Esophagus squamous epithelium (tissue), 5 donors: Measurements from ENCODE around the gene RXRG. TPM values are rescaled to one million over a fixed set of nuclear protein-coding genes. Genes with fewer than 3 reads are reported as not detected.

ENCODE experiments used
- DNase-seq: peaks from one replicate; lab custom pipeline; 2025; lab: John Stamatoyannopoulos, UW
- H3K27ac ChIP-seq, 4 donors: fragments of 200-600 bp; sonication (generic); one replicate each; pipeline ENCODE4 v1.5.1; 2016 to 2019; ENCODE audit warnings: mild to moderate bottlenecking in 1 of 4
- H3K27me3 ChIP-seq, 4 donors: fragments of 200-600 bp; sonication (generic); 1 replicate in 3 of 4; 2 replicates in 1 of 4; pipeline versions ENCODE4 v1.5.1 to v1.6.0; 2017 to 2021; ENCODE audit warnings: antibody characterized with exemption in 1 of 4
- H3K36me3 ChIP-seq, 3 donors: fragments of 200-600 bp; sonication (generic); one replicate each; pipeline ENCODE4 v1.5.1; 2016 to 2019
- H3K4me1 ChIP-seq, 3 donors: fragments of 200-600 bp; sonication (generic); one replicate each; pipeline ENCODE4 v1.5.1; 2017 to 2019
- H3K4me3 ChIP-seq, 4 donors: fragments of 200-600 bp; sonication (generic); 1 replicate in 3 of 4; 2 replicates in 1 of 4; pipeline ENCODE4 v1.5.1; 2016 to 2019; ENCODE audit warnings: mild to moderate bottlenecking in 2 of 4, moderate library complexity in 1 of 4
- H3K9me3 ChIP-seq, 3 donors: fragments of 200-600 bp; sonication (generic); one replicate each; pipeline ENCODE4 v1.5.1; 2016 to 2019
- CTCF ChIP-seq, 6 experiments: fragments of 450-650 bp in 4 of 6; fragments of 200-600 bp in 2 of 6; sonication (generic) in 2 of 6; IDR thresholded peaks; one replicate each; pipeline ENCODE4 v1.5.1; 2016 to 2019; ENCODE audit warnings: antibody characterized with exemption in 6 of 6, mild to moderate bottlenecking in 4 of 6, moderate library complexity in 4 of 6
- POLR2A ChIP-seq, 4 donors: fragments of 450-650 bp; IDR thresholded peaks; one replicate each; pipeline ENCODE4 v1.6.1; 2017; ENCODE audit warnings: antibody characterized with exemption in 4 of 4, mild to moderate bottlenecking in 4 of 4, moderate library complexity in 3 of 4
- WGBS, 2 donors: methylation state at CpG; one replicate each; pipeline ENCODE4 v1.1.5; 2018; 5-methylcytosine and 5-hydroxymethylcytosine counted together
- intact Hi-C: fragments of 100-400 bp; cut with DNase I; formaldehyde crosslinking; loops from one replicate; pipeline ENCODE4 v1.15.0; 2022
- total RNA-seq, 4 donors: library from RNA; depleted of rRNA; stranded (reverse); fragments of >200 nt; gene quantifications; one replicate each; pipeline ENCODE4 v1.1.0, GENCODE V29; 2016
- donor health status: DM: yes; HTN: yes; CAD: no.

RXRG gene
- total RNA-seq, 4 donors from 2014 or later = 0.15 to 0.38 TPM; not detected in 2

- 0 to 1% methylated on average over 20 to 22 of the region's 46 CpGs for WGBS, 2 donors
Measured at GRCh38 chr1:165376041-165376810, 68.7 kb downstream of the RXRG start.

GRCh38 chr1:165375623-165376022 is 69.3 kb downstream of the RXRG start:
- DNase-seq = no peak
- no peak for TF ChIP-seq POLR2A (IDR thresholded peaks at IDR 0.05)
- TF ChIP-seq CTCF (IDR thresholded peaks at IDR 0.05) = no peak
- peak overlapping the region; percentile 72 to 92 (median 80) for H3K27ac ChIP-seq
- H3K36me3 ChIP-seq = no peaks in the 10 kb centered on the region
- intact Hi-C loops = no loop called here
- H3K4me1 ChIP-seq = peaks cover 6 to 17% (median 11%) of the 10 kb centered on the region in 3 donors
- H3K9me3 ChIP-seq = no peaks in the 10 kb centered on the region
- H3K4me3 ChIP-seq = peak overlapping the region; percentile 11 to 67 (median 40)
- 15 to 18% methylated on average over 6 to 7 of the region's 7 CpGs for WGBS, 2 donors
- peaks cover 0 to 51% (median 0%) of the 10 kb centered on the region in 4 donors for H3K27me3 ChIP-seq

More at GRCh38 chr1:165376041-165376810, 68.7 kb downstream of the RXRG start:
- intact Hi-C loops = no loop called here
- TF ChIP-seq CTCF (IDR thresholded peaks at IDR 0.05) (no peak), POLR2A (IDR thresholded peaks at IDR 0.05) (no peak)
- Histone ChIP-seq H3K27me3 (peaks cover 0 to 45% (median 0%) of the 10 kb centered on the region in 4 donors), H3K9me3 (no peaks in the 10 kb centered on the region), H3K27ac (peak overlapping the region; percentile 72 to 92 (median 80)), H3K4me1 (peaks cover 6 to 17% (median 11%) of the 10 kb centered on the region in 3 donors), H3K4me3 (peak overlapping the region; percentile 11 to 67 (median 40)), H3K36me3 (no peaks in the 10 kb centered on the region)
- DNase-seq = no peak

GRCh38 chr1:165371588-165372225 is 73.2 kb downstream of the RXRG start:
- Histone ChIP-seq H3K36me3 (no peaks in the 10 kb centered on the region), H3K4me3 (no peak overlapping the region), H3K27me3 (peaks cover 0 to 74% (median 0%) of the 10 kb centered on the region in 4 donors), H3K4me1 (peaks cover 6 to 14% (median 9%) of the 10 kb centered on the region in 3 donors), H3K9me3 (no peaks in the 10 kb centered on the region), H3K27ac (no peak overlapping the region)
- no peak for TF ChIP-seq POLR2A (IDR thresholded peaks at IDR 0.05)
- no peak for TF ChIP-seq CTCF (IDR thresholded peaks at IDR 0.05)
- 32 to 40% methylated on average over 5 of the region's 5 CpGs for WGBS, 2 donors
- no peak for DNase-seq
- intact Hi-C loops = no loop called here

GRCh38 chr1:165369255-165369848 is 75.6 kb downstream of the RXRG start:
- no peaks in the 10 kb centered on the region for H3K9me3 ChIP-seq
- H3K36me3 ChIP-seq = no peaks in the 10 kb centered on the region
- H3K27me3 ChIP-seq = peaks cover 0 to 72% (median 0%) of the 10 kb centered on the region in 4 donors
- 21 to 25% methylated on average over 7 to 8 of the region's 9 CpGs for WGBS, 2 donors
- intact Hi-C loops = loop anchor here (5.0 kb wide), 2 partner anchors 112 to 222 kb away; no protein-coding TSS in a partner anchor
- H3K4me1 ChIP-seq = peaks cover 0 to 13% (median 11%) of the 10 kb centered on the region in 3 donors
- H3K27ac ChIP-seq = no peak overlapping the region
- TF ChIP-seq POLR2A (IDR thresholded peaks at IDR 0.05) (no peak), CTCF (IDR thresholded peaks at IDR 0.05) (peak; percentile 48 to 87 (median 76))
- H3K4me3 ChIP-seq = no peak overlapping the region
- no peak for DNase-seq
